Ecto neural progenitor cell (in vitro differentiated cells): Measurements from ENCODE around the gene OSBP2.

Source experiments
- DNase-seq: peaks from one replicate; pipeline ENCODE4 v3.0.0-alpha.2; 2018; ENCODE audit warnings: low spot score

The OSBP2 gene

DNA sequence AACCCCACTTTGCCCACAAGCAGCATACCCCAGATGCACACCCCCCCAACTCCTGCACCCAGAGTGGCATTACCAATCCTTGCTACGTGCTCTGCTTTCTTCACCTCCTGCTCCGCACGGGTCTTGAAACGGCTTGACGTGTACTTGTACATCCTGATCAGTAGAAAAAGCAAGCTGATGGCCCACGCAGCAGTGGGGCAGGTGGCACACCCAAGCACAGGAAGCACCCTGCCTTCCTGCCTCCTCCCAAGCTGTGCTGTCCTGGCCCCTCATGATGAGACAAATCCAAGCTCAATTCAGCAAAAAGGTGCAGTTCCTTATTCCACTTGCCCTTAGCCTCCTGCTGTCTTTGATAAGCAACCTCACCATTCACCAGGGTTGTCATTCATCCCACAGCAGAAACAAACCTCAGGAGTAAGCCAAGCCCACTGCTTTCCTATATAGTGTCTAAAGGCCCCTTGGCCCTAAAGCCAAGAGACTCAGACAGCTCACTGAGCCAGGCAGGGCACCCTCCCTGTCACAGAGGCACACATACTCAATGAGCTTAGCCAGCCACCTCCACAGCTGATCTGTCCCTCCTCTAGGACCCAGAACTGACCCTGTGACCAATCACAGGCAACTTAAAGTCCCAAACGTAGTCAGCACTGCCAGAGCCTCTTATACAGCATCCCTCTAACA, 246.2 kb downstream of the OSBP2 start:
- DNase-seq = peak; percentile 13

DNA sequence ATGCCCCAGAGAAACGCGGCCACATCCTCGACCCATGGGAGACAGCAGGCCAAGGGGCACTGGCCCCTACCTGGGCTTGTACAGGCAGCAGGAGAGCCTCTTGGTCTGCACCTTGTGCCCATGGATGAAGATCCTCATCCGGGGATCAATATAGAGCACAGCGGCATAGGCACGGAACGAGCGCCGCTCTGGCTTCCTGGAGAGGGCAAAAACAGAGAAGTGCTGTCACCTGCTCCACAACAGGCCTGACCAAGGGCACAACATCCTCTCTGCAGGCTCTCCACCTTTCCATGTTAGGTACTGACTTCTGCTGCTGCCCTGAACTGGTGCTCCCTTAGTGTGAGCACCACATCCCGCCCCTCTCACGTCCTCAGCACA, 246.7 kb downstream of the OSBP2 start:
- peak; percentile 25 for DNase-seq

DNA sequence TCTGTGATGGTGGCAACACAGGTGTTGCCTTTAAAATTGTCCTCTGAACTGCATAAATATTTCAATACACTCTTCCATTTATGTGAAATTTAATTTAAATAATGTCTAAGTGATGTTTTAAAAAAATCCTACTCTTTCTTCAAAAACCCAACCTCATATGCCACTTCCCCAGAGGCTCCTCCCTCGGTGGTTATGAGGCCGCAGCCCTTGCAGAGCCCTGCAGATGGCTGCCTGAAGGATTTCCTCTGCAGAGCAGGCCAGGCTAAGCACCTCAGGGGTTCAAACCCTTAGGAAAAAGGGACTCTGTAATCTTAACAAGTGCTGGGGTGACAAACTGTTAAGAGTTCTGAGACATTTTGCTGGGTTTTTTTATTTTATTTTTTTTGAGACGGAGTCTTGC, 248.7 kb downstream of the OSBP2 start:
- peak; percentile 10 for DNase-seq

DNA sequence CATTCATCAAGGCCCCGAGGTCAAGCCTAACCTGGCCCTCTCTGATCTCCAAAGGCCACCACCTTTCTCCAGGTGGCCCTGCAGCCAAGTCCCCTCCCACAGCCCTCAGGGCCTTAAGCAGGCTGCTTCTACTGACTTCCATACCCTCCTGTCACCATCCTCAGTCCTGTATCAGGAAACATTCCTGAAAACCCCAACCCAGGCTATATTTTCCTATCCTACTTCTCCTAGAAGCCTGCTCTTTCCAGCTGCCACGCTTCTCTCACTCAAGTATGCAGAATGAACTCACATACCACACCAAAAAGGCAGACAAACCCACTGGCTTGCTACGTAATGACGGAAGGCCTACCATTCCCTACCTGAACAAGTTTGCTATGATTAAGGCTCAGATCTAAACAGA, 250.3 kb downstream of the OSBP2 start:
- DNase-seq = peak; percentile 15

DNA sequence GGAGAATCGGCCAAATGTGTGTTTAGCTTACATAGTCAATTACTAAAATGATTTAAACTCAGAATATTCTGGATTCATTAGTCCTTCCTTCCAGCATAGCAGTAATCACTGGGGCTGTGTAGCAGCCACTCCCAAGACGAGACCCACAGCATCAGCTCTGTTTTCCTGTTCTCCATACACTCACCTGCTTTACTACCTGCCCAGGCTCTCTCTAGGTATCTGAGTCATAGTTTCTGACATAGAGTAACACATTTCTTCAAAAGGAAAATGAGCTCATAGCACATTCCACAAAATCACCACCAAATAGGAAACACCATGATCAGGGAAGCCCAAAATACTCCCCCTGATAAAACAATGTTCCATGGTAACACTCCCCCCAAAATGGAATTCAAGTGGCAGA, 251.0 kb downstream of the OSBP2 start:
- DNase-seq = peak; percentile 11

DNA sequence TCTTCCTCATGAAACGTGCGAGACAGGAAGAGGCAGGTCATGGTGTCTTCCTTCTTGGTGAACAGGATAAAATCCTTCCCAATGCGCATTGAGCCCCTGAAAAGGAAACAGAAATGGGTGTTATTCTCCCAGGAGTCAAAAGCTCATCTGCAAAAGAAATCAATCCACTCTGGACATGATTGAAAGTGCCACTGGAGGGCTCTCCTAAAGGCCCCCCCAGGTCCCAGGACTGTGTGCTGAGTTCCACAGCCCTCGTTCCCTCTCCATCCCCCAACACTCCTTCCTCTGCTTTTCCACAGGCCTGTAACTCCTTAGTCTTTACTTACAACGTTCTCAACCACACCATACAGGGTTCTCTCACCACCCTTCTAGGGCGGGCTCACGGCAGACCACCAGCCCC, 251.7 kb downstream of the OSBP2 start:
- peak; percentile 25 for DNase-seq

DNA sequence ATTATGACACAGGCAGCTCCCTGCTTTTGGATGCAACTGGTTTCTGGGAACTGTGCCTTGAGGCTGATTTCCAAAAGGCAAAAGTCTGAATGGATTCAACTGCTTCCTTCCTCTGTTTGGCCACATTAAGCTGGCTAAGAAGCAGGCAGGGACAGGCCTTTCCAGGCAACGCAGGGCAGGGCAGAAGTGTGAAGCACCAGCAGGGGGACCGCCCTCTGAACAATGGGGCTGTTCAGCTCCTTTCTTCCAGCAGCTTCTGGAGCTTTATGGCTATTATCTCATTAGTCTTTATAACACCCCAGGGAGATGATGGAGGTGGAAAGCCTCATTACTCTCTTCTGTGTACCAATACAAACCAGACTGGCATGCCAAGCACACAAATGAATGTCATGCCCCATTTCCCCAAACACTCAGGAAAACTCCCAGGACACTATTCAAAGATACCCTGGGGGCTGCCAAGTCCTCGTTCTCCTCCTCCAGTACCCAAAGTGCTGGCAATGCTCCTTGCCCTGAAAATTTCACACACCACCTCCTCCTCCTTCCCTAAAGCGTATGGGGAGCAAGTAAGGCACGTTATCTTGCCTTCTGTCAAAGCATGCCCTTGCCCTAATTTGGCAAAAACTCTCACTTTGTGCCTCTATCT, 252.6 kb downstream of the OSBP2 start:
- peak; percentile 81 for DNase-seq

DNA sequence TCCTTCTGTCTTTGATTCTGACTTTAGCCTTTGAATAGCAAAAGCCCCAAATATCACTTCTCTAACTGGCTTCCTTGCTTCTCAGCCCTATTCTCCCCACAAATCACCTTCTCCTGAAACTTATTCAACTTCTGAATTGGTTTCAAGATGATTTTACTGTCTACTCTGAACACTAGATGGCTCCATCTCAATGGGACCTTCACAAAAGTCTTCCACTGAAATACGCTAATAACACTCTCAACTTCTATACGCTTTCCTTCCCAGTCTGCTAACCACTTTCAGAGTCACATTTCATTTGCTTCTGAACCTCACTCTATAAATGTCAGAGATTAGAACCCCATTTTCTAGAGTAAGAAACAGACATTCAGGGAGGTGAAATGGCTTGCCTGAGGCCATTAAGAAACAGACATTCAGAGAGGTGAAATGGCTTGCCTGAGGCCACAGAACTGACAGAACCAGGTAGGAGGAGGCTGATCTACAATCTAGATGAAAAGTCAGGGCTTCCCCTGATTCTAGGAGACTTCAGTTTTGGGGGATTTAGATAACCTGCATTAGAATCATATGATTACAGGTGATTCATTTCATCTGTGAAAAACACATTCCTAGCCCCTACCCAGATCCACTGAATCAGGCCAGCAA, 253.3 kb downstream of the OSBP2 start:
- DNase-seq = no peak

DNA sequence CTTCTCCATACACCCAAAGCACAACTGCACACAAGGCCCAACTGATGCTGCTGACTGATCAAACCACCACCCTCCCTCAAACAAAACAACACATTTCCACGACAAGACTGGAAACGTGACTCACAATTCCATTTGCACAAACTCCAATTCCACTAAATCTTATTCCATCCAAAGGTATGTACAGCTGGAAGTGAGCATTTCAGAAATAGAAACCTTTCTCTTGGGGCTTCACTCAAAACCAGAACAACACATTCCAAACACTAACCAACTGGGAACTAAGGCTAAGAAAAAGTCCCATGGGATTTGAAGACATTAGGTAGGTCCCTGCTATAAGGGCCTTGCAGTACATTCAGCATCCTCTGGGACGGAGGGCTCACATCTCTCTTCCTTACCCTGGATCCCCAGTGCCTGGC, 254.3 kb downstream of the OSBP2 start:
- no peak for DNase-seq

DNA sequence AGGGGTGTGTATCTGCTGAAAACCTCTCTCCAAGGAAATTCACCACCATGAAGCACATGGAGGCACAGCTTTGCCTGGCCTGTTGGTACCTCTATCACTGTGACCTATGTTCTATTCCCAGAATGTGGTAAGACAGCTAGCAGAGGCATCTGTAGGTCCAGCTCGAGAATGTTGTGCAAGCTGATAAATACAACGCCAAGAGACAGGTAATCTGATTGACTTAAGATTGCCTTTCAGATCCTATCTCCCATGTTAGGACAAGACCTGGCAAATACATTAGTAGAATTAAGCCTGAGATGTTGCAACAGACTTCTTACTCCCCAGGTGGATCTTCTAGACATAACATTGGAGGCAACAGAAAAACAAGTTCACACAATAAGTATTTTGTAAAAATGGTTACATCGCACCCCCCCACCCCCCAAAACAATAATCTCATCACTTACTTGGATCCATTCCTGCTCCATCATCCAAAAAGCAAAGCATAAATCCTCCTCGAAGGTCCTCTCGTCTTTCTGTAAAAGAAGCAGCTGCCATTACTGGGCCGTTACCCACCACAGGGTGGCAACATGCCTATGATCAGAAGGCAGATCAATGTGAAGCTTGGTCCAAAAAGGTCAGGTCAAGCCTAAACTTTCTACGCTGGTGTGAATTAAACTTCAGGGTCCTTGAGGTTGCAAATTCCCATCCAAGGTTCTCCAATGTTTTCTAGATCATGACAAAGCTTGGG, 255.4 kb downstream of the OSBP2 start:
- no peak for DNase-seq

DNA sequence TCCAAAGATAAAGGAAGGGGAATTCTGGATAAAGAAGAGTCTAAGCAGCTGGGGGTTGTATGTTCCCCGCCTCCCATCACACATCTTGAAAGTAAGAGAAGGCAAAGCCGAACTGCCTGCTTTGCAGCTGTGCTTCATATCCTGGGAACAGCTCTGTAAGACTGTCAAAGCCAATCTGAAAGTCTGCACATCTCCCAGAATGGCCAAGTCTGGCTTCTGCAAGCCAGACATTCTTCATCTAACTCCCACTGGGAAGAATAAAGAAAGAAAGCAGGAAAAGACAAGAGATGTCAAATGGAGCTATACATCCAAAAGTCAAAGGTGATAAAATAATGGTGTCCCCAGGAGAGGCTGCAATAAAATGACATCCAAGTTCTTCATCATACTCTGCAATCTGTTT, 258.5 kb downstream of the OSBP2 start:
- DNase-seq = no peak

DNA sequence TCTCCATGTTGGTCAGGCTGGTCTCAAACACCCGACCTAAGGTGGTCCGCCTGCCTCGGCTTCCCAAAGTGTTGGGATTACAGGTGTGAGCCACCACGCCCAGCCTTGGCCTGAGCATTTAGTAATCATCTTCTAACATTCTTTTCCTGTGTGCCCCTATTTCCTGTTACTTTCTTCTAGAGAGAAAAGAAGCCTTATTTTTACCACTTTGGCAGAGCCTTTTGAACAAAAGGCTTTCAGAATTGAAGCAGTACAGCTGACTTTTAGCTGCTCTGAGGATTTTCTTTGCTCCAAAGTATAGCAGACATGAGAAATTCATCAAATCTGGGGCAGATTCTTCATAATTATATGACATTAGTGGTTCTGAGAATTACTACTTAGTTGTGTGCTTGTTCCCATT, 260.5 kb downstream of the OSBP2 start:
- DNase-seq = no peak
